Mucosa of descending colon (tissue), 3 donors: ENCODE results near the gene POU2F3. TPM values are rescaled to one million over a fixed set of nuclear protein-coding genes. Genes with fewer than 3 reads are reported as not detected.

Experiments
- ATAC-seq: fragments of 200-7000 bp; cut with Tn5 transposase; one replicate; pipeline ENCODE4 v1.9.1; 2020; ENCODE audit warnings: mild to moderate bottlenecking, moderate library complexity
- DNase-seq, 3 donors: peaks; one replicate each; pipeline ENCODE4 v3.0.0-alpha.2; 2020
- H3K36me3 ChIP-seq: fragments of 200-600 bp; one replicate; pipeline ENCODE4 v1.8.0; 2021; ENCODE audit warnings: low read depth, mild to moderate bottlenecking
- H3K4me1 ChIP-seq: fragments of 200-600 bp; one replicate; pipeline ENCODE4 v1.8.0; 2021; ENCODE audit warnings: low read depth, mild to moderate bottlenecking
- H3K4me3 ChIP-seq: fragments of 200-600 bp; one replicate; pipeline ENCODE4 v1.8.0; 2021; ENCODE audit warnings: mild to moderate bottlenecking
- H3K9me3 ChIP-seq: fragments of 200-600 bp; one replicate; pipeline ENCODE4 v1.8.0; 2021; ENCODE audit warnings: mild to moderate bottlenecking
- CTCF ChIP-seq: fragments of 200-600 bp; IDR thresholded peaks from one replicate; pipeline ENCODE4 v1.8.0; 2022; ENCODE audit warnings: antibody characterized with exemption, mild to moderate bottlenecking
- intact Hi-C, 2 donors: fragments of 100-400 bp; cut with DNase I in 1 of 2; cut with micrococcal nuclease in 1 of 2; formaldehyde crosslinking; loops; one replicate each; pipeline versions ENCODE4 v1.11.0 to v1.11.1; 2022; cut with DNase I, micrococcal nuclease
- total RNA-seq, 3 donors: library from RNA; stranded (reverse); fragmentation: NEBNext Ultra II Directional in 2 of 3; extraction: Animal tissue kit (Norgen Biotek cat#: 25700) in 2 of 3; gene quantifications; one replicate each; pipeline versions ENCODE4 v1.2.1 to v1.2.4, GENCODE V29; 2021 to 2023
- donor health status: DM: no; HTN: no; CAD: no; lungs with moderate emphysema.
- donor health status: DM: no; HTN: no; CAD: no.
- donor health status: DM: no; HTN: yes; CAD: no.

The POU2F3 gene
- total RNA-seq, 3 donors from 2014 or later, result 1.1 to 3.0 (median 2.2) TPM

GRCh38 chr11:120304526-120304925 lies 64.6 kb downstream of the POU2F3 start:
- ATAC-seq (peak; percentile 53), DNase-seq (no peak)
- Histone ChIP-seq H3K4me1 (peaks cover 25% of the 10 kb centered on the region), H3K36me3 (no peaks in the 10 kb centered on the region), H3K9me3 (no peaks in the 10 kb centered on the region), H3K4me3 (no peak overlapping the region)
- intact Hi-C loops, result loop anchor here (5.0 kb wide), 1 partner anchor 132 kb away; no protein-coding TSS in a partner anchor
- no peak for TF ChIP-seq CTCF

- no peaks in the 10 kb centered on the region for H3K36me3 ChIP-seq
- ATAC-seq, result peak; percentile 22
- no peak overlapping the region for H3K4me3 ChIP-seq
- no peaks in the 10 kb centered on the region for H3K9me3 ChIP-seq
- peak in 2 of 3 donors; percentile 66 to 71 for DNase-seq
- no peak for TF ChIP-seq CTCF
- intact Hi-C loops, result no loop called here
- H3K4me1 ChIP-seq, result peaks cover 27% of the 10 kb centered on the region
Observed at GRCh38 chr11:120305286-120305685, 65.3 kb downstream of the POU2F3 start.

- intact Hi-C loops, result no loop called here
- DNase-seq (peak; percentile 55 to 70 (median 58)), ATAC-seq (peak; percentile 53)
- peaks cover 36% of the 10 kb centered on the region for H3K4me1 ChIP-seq
- H3K36me3 ChIP-seq, result no peaks in the 10 kb centered on the region
- no peaks in the 10 kb centered on the region for H3K9me3 ChIP-seq
- no peak overlapping the region for H3K4me3 ChIP-seq
- TF ChIP-seq CTCF, result no peak
Observed at GRCh38 chr11:120306519-120307242, 66.7 kb downstream of the POU2F3 start.

GRCh38 chr11:120307476-120307875 lies 67.5 kb downstream of the POU2F3 start:
- DNase-seq, result no peak
- Histone ChIP-seq H3K9me3 (no peaks in the 10 kb centered on the region), H3K4me3 (no peak overlapping the region), H3K36me3 (no peaks in the 10 kb centered on the region), H3K4me1 (peaks cover 30% of the 10 kb centered on the region)
- TF ChIP-seq CTCF, result no peak
- intact Hi-C loops, result no loop called here
- no peak for ATAC-seq

GRCh38 chr11:120308081-120308480 lies 68.1 kb downstream of the POU2F3 start:
- TF ChIP-seq CTCF, result no peak
- DNase-seq (no peak), ATAC-seq (no peak)
- H3K4me3 ChIP-seq, result no peak overlapping the region
- no peaks in the 10 kb centered on the region for H3K36me3 ChIP-seq
- H3K4me1 ChIP-seq, result peaks cover 26% of the 10 kb centered on the region
- intact Hi-C loops, result no loop called here
- H3K9me3 ChIP-seq, result no peaks in the 10 kb centered on the region
